ENCODE data around the gene MDM2. TPM values are rescaled to one million over a fixed set of nuclear protein-coding genes. Genes with fewer than 3 reads are reported as not detected.
"Not testable (repeated sequence)": the region's sequence is repeated elsewhere in the genome, so short reads cannot be mapped to it uniquely, and the experiment has no call there.

MDM2 gene
- total RNA-seq, 1 experiment from 2014 or later, result 46.7 TPM

DNA sequence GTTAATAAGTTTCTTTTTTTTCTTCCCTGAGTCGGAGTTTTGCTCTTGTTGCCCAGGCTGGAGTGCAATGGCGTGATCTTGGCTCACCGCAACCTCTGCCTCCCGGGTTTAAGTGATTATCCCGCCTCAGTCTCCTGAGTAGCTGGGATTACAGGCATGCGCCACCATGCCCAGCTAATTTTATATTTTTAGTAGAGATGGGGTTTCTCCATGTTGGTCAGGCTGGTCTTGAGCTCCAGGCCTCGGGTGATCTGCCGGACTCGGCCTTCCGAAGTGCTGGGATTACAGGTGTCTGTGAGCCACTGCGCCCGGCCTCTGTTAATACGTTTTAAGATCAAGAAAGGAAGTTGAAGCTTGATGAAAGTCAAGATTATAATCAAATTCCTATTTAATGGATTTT is 11.5 kb downstream of the MDM2 start:
- DNase-seq (ENCODE audit: low spot score); in situ Hi-C loops (cut with HindIII; ENCODE audit: low sequenced_read_pairs): not testable (repeated sequence)

- no peak for DNase-seq (ENCODE audit: low spot score)
Observed at GRCh38 chr12:68821357-68822188, 13.6 kb downstream of the MDM2 start.

GRCh38 chr12:68823696-68824095 is 15.7 kb downstream of the MDM2 start:
- in situ Hi-C loops (cut with HindIII; ENCODE audit: low sequenced_read_pairs), result no loop called here
- no peak for DNase-seq (ENCODE audit: low spot score)

More at GRCh38 chr12:68821357-68822188, 13.6 kb downstream of the MDM2 start:
- in situ Hi-C loops (cut with HindIII; ENCODE audit: low sequenced_read_pairs), result no loop called here

DNA sequence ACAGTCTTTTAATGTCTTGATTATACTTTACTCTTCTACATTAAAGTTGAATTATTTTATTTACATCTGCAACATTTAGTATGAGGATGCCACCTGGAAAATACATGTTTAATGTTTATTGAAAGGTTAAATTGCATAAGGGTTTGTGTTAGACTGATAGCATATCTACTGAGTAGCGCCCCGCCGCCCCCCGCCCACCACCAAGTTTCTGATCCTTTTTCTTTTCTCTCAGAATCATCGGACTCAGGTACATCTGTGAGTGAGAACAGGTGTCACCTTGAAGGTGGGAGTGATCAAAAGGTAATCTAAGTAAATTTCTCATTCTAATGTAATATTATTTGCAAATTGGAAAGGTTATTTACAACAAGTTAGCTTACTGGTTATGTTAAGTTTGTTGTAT is 16.2 kb downstream of the MDM2 start:
- DNase-seq (ENCODE audit: low spot score), result no peak
- in situ Hi-C loops (cut with HindIII; ENCODE audit: low sequenced_read_pairs), result no loop called here

DNA sequence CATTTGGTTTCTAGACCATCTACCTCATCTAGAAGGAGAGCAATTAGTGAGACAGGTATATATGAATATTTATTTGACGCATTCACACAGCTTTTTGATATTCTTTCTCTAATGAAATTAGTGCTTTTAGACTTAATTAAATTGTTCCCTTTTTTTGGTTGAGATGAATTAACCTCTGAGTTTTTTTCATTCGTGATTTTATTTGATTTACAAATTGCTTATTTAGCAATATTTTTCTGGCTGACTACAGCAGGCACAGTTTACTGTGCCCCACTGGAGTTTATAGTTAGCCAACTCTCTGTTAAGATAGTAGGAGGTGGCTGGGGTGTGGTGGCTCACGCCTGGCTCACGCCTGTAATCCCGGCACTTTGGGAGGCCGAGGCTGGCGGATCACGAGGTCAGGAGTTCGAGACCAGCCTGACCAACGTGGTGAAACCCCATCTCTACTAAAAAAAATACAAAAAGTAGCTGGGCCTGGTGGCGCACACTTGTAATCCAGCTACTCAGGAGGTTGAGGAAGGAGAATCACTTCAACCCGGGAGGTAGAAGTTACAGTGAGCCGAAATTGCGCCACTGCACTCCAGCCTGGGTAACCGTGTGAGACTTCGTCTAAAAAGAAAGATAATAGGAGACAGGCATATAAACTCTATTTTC is 16.7 kb downstream of the MDM2 start:
- in situ Hi-C loops (cut with HindIII; ENCODE audit: low sequenced_read_pairs), result no loop called here

GRCh38 chr12:68825569-68826217 is 17.7 kb downstream of the MDM2 start:
- in situ Hi-C loops (cut with HindIII; ENCODE audit: low sequenced_read_pairs), result no loop called here
- no peak for DNase-seq (ENCODE audit: low spot score)

More for the DNA sequence above, 16.7 kb downstream of the MDM2 start:
- DNase-seq (ENCODE audit: low spot score), result no peak

GRCh38 chr12:68827895-68828671 is 20.1 kb downstream of the MDM2 start:
- in situ Hi-C loops (cut with HindIII; ENCODE audit: low sequenced_read_pairs), result no loop called here
- DNase-seq (ENCODE audit: low spot score), result no peak

DNA sequence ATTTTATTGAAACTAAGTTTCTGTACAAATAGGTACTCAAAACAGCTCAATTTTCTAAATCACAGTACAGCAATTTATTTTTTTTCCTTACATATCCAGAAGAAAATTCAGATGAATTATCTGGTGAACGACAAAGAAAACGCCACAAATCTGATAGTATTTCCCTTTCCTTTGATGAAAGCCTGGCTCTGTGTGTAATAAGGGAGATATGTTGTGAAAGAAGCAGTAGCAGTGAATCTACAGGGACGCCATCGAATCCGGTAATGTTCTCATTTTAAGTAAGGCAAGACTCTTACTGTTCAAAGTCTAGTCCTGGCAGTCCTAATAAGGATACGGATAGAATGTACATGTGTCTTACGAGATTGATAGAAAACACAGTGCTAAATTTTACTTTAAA is 20.7 kb downstream of the MDM2 start:
- in situ Hi-C loops (cut with HindIII; ENCODE audit: low sequenced_read_pairs), result no loop called here
- DNase-seq (ENCODE audit: low spot score), result no peak

- in situ Hi-C loops (cut with HindIII; ENCODE audit: low sequenced_read_pairs), result no loop called here
- DNase-seq (ENCODE audit: low spot score), result no peak
Observed at GRCh38 chr12:68831272-68831671, 23.3 kb downstream of the MDM2 start.

DNA sequence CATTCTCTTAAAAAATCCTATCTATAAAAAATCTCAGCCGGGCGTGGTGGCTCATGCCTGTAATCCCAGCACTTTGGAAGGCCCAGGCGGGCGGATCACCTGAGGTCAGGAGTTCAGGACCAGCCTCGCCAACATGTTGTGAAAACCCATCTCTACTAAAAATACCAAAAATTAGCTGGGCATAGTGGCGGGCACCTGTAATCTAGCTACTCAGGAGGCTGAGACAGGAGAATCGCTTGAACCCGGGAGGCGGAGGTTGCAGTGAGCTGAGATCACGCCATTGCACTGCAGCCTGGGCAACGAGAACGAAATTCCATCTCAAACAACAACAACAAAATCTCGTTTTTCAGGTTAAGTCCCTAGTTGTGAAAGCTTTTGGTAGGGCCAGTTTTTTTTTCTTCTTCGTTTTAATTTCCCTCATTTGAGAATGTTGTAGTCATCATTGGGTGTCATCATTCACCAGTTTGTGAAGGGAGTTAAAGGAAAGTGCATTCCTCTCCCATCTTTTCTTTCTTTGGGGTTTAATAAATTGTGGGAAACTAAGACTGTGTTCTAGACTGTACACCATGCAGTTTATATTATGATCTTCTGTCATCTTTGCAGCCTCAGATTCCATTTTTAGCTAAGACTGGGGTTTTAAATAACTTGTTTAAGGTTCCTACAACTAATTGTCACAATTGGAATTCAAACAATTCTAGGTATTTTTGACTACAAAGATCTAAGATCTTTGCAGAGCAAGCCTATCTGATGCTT is 23.9 kb downstream of the MDM2 start:
- in situ Hi-C loops (cut with HindIII; ENCODE audit: low sequenced_read_pairs), result no loop called here
- DNase-seq (ENCODE audit: low spot score), result no peak

DNA sequence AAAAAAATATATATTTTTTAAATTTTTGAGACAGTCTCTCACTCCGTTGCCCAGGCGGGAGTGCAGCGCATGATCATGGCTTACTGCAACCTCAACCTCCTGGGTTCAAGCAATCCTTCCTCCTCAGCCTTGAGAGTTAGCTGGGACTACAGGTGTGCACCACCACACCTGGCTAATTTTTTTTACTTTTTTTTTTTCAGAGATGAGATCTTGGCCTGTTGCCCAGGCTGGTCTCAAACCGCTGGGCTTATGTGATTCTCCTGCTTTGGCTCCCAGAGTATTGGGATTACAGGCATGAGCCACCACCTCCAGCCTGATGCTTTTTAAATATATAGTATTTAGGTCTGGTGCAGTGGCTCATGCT is 24.5 kb downstream of the MDM2 start:
- in situ Hi-C loops (cut with HindIII; ENCODE audit: low sequenced_read_pairs), result no loop called here
- DNase-seq (ENCODE audit: low spot score), result no peak

DNA sequence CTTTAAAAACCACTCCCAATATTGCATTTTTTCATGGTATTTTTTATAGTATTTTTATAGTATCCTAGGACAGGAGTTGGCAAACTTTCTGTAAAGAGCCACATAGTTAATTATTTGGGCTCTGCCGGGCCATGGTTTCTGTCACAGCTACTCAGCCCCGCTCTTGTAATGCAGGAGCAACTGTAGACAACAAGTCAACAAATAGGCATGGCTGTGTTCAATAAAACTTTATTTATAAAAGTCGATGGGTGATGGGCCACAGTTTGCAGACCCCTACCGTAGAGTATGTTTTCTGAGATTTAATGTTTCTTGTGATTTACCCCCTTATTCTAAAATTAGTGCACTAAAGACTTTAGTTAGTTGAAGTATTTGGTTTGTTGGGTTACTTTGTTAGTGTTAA is 25.5 kb downstream of the MDM2 start:
- in situ Hi-C loops (cut with HindIII; ENCODE audit: low sequenced_read_pairs), result no loop called here
- no peak for DNase-seq (ENCODE audit: low spot score)

DNA sequence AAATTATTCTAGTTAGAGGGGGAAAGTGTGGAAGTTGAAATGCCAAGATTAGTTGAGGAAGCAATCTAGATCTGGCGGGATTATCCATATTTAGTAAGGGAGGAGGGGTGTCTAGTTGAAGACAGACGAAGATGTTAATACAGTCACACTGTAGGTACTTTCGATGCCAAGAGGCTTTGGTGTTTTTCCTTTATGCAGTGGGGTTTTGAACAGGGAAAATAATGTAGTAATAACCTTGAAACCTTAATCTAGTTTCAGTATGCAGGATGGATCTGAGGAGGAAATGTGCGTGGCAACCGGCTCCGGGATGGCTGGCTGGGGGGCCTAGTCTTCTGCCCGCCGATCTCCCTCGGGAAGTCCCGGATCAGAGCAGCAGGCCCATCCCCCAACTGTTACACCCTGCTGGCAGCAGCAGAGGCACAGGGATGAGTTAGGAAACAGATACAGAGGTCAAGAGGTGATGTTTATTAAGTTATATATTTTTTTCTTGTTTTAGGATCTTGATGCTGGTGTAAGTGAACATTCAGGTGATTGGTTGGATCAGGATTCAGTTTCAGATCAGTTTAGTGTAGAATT is 27.4 kb downstream of the MDM2 start:
- no peak for DNase-seq (ENCODE audit: low spot score)
- in situ Hi-C loops (cut with HindIII; ENCODE audit: low sequenced_read_pairs), result no loop called here

DNA sequence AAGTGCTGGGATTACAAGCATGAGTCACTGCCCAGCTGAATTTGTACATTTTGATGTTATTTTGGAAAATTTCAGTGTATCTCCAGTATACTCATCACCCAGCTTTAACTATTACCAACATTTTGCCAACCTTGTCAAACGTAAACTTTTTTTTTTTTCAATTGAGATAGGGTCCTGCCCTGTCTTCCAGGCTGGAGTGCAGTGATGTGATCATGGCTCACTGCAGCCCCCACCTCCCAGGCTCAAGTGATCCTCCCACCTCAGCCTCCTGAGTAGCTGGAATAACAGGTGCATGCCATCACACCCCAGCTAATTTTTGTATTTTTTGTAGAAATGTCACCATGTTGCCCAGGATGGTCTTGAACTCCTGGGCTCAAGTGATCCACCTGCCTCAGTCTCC is 29.2 kb downstream of the MDM2 start:
- in situ Hi-C loops (cut with HindIII; ENCODE audit: low sequenced_read_pairs), result no loop called here
- no peak for DNase-seq (ENCODE audit: low spot score)

DNA sequence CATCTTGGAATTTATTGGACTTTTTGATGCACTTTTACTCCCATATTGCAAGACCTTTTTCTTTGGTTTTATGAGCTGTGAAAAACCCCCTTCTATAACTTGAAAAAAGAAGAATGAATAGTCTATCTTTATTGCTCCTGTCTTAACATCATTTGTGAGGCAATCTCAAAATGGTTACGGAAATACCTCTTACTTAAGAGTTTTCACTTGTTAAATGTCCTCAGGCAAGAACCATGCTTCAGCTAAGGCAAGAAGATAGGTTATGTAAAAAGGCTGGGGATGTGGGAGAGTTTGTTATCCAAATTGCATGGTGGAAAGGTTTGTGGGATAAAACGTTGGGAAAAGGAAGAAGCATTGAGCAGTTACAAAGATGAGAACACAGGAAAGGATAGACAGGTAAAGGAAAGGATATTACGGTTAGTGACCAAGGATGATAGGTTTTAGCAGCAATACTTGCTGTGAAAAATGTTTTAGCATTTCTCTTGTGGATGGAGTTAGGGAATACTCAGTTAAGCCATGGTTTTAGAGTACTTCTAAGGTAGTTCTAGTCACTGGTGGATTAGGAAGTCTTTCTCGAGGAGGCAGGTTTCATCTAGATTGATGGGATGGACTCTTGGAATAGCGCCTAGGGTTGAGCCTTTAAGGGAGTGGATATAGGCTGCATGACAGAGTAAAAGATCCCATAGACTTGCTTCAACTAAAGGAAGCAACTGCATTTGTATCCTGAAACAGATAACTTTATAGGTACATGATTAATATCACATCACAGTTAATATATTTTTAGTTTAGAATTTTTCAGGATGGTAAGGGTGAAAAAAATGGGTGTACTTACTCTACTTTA is 30.3 kb downstream of the MDM2 start:
- in situ Hi-C loops (cut with HindIII; ENCODE audit: low sequenced_read_pairs), result no loop called here

GRCh38 chr12:68839183-68840147 is 31.5 kb downstream of the MDM2 start:
- in situ Hi-C loops (cut with HindIII; ENCODE audit: low sequenced_read_pairs), result no loop called here

More for the DNA sequence above, 30.3 kb downstream of the MDM2 start:
- DNase-seq (ENCODE audit: low spot score), result no peak

GRCh38 chr12:68841175-68841574 is 33.2 kb downstream of the MDM2 start:
- DNase-seq (ENCODE audit: low spot score); in situ Hi-C loops (cut with HindIII; ENCODE audit: low sequenced_read_pairs): not testable (repeated sequence)

More at GRCh38 chr12:68839183-68840147, 31.5 kb downstream of the MDM2 start:
- no peak for DNase-seq (ENCODE audit: low spot score)

Measured in G401 (cell line).